ENCODE data around the gene PRSS8.
A peak's percentile ranks its signal among the peaks of the same experiment; 100 is the strongest.
"Not testable (repeated sequence)": the region's sequence is repeated elsewhere in the genome, so short reads cannot be mapped to it uniquely, and the experiment has no call there.

PRSS8 gene

DNA sequence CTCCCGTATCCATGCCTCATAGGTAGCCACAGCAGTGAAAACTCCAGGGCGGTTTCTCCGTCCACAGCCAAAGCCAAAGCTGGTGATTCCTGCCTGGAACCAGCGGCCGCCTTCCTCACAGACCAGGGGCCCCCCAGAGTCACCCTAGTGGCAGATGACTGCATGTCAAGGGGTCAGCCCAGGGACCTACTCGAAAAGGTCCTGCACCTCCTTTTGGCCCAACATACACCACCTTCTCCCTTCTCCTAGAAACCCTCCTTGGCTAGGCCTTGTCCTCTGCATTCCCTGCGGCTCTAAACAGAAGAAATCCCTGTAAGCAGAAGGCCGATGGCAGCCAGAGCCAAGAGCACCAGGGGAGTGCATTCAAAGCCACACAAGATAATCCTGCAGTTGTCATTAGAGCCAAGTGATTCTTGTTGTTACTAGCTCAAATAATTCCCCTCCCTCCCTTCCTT, 8.2 kb upstream of the PRSS8 start:
- Histone ChIP-seq H3K4me3 (ENCODE audit: insufficient read length, low read depth) (no peak overlapping the region), H3K4me1 (ENCODE audit: insufficient read depth, insufficient read length) (peaks cover 30% of the 10 kb centered on the region), H3K9ac (ENCODE audit: insufficient read length, low read depth) (no peak overlapping the region), H3K36me3 (ENCODE audit: insufficient read depth, insufficient read length, low read length) (no peaks in the 10 kb centered on the region), H3K27me3 (ENCODE audit: insufficient read depth, insufficient read length) (peaks cover 13% of the 10 kb centered on the region), H3K9me3 (ENCODE audit: insufficient read depth, low read length) (no peaks in the 10 kb centered on the region)
- TF ChIP-seq ZNF274 (IDR thresholded peaks at IDR 0.05; ENCODE audit: low read depth, low read length): no peak
- no peak for DNase-seq (ENCODE audit: low read depth, low spot score)

DNA sequence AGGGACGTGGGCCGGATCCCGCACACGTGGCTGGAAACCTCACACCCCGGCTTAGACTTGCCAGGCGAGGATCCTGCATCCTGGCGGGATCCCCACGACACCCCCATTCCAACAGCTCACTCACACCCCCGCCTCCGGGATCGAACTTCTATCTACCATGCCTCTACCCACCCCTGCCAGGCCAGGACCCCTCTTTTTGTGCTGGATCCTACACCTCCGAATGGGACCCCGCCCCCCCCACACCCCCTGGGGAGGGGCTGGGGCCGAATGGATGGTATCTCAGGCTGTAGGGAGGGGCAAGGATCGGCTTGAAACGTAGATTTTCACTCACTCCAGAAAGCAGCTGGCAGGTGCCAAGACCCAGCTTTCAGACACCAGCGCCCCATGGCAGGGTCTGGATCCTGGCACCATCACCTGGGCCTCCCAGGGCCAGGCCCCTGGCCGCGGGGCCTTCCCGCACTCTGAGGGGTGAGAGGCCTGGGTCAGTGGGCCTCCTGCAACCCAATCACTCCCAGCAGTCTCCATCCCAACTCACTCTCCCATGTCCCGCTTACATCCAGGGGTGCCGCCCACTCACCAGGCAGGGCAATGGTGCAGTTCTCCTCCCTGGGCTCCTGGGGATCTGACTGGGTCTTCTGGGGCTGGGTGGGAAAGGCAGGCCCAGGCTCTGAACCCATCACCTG, 7.6 kb upstream of the PRSS8 start:
- H3K4me1 ChIP-seq (ENCODE audit: insufficient read depth, insufficient read length): peaks cover 31% of the 10 kb centered on the region
- H3K9ac ChIP-seq (ENCODE audit: insufficient read length, low read depth): peak overlapping the region; percentile 94
- peaks cover 13% of the 10 kb centered on the region for H3K27me3 ChIP-seq (ENCODE audit: insufficient read depth, insufficient read length)
- no peak for DNase-seq (ENCODE audit: low read depth, low spot score)
- H3K36me3 ChIP-seq (ENCODE audit: insufficient read depth, insufficient read length, low read length): no peaks in the 10 kb centered on the region
- TF ChIP-seq YY1 (IDR thresholded peaks at IDR 0.05; ENCODE audit: insufficient read depth, insufficient read length): no peak
- no peak for TF ChIP-seq ZNF274 (IDR thresholded peaks at IDR 0.05; ENCODE audit: low read depth, low read length)
- TF ChIP-seq SUZ12 (IDR thresholded peaks at IDR 0.05; ENCODE audit: extremely low read depth, insufficient read depth, insufficient read length): no peak
- H3K9me3 ChIP-seq (ENCODE audit: insufficient read depth, low read length): no peaks in the 10 kb centered on the region
- H3K4me3 ChIP-seq (ENCODE audit: insufficient read length, low read depth): peak overlapping the region; percentile 49

DNA sequence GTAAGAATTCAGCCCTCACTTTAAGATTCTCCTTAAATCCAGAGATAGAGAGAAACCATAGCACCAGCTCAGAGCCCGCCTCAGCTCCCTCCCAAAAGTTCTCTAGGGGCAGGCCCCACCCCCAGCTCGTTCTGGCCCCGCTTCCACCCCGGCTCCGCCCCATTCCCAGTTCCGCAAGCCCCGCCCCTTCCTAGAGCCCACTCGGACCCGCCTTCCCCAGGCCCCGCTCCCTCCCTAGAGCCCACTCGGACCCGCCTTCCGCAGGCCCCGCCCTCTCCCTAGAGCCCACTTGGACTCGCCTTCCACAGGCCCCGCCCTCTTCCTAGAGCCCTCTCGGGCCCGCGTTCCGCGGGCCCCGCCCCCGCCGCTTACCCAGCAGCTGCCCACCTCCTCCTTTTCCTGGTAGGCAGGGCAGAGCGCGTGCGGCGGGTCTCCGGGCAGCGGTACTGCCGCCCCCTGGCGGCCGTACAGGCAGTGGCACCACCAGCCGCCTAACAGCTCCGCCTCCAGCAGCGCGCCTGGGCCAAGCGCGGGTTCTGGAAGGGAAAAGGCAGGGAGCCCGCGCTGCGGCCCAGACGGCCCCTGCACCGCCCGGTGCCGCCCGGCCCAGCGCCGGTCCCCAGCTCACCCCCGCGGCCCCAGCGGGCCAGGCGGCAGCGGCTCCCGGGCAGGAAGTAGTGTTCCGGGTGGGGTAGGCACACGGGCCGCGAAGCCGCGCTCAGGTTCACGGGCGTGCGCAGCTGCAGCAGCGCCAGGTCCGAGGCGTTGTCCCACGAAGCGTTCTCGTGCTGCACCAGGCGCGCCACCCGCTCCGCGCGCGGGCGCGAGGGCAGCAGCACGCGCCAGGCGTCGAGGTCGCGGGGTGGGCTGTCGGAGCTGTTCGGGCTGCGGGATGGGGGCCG, 6.8 kb upstream of the PRSS8 start:
- Histone ChIP-seq H3K27me3 (ENCODE audit: insufficient read depth, insufficient read length) (peaks cover 13% of the 10 kb centered on the region), H3K4me3 (ENCODE audit: insufficient read length, low read depth) (peak overlapping the region; percentile 49), H3K9me3 (ENCODE audit: insufficient read depth, low read length) (no peaks in the 10 kb centered on the region), H3K4me1 (ENCODE audit: insufficient read depth, insufficient read length) (peaks cover 29% of the 10 kb centered on the region), H3K36me3 (ENCODE audit: insufficient read depth, insufficient read length, low read length) (no peaks in the 10 kb centered on the region), H3K9ac (ENCODE audit: insufficient read length, low read depth) (peak overlapping the region; percentile 94)
- DNase-seq (ENCODE audit: low read depth, low spot score): peak; percentile 99
- no peak for TF ChIP-seq YY1 (IDR thresholded peaks at IDR 0.05; ENCODE audit: insufficient read depth, insufficient read length)
- TF ChIP-seq SUZ12 (IDR thresholded peaks at IDR 0.05; ENCODE audit: extremely low read depth, insufficient read depth, insufficient read length): no peak
- no peak for TF ChIP-seq ZNF274 (IDR thresholded peaks at IDR 0.05; ENCODE audit: low read depth, low read length)

DNA sequence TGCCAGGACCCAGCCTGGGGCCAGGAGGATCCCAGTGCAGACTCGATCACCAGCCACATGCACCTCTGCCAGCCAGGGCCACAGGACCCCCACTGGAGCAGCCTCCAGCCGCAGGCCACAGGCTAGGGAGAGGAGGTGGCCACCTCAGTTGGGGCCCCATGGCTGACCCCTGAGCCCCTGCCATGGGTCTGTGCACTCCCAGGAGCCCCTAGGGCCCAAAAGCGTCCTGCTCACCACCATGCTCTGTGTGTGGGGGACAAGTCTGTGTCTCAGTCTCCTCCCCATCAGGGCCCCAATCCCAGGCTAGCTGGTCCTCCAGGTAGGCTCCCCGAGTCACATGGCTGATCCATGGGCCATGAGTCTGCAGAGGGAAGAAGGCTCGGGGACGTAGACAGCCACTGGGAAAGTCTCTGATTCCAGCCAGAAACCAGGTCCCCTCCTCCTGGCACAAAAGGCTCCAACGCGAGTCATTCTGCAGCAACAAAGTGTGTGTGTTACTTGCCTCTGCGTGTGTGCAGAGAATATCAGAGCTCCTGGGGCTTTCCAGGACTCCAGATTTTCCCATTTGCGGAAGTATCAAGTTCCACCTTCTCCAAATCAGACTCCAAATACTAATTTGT, 6.1 kb upstream of the PRSS8 start:
- H3K27me3 ChIP-seq (ENCODE audit: insufficient read depth, insufficient read length): peaks cover 8% of the 10 kb centered on the region
- TF ChIP-seq SUZ12 (IDR thresholded peaks at IDR 0.05; ENCODE audit: extremely low read depth, insufficient read depth, insufficient read length): no peak
- TF ChIP-seq YY1 (IDR thresholded peaks at IDR 0.05; ENCODE audit: insufficient read depth, insufficient read length): no peak
- TF ChIP-seq ZNF274 (IDR thresholded peaks at IDR 0.05; ENCODE audit: low read depth, low read length): no peak
- no peaks in the 10 kb centered on the region for H3K9me3 ChIP-seq (ENCODE audit: insufficient read depth, low read length)
- H3K9ac ChIP-seq (ENCODE audit: insufficient read length, low read depth): peak overlapping the region; percentile 83
- H3K4me1 ChIP-seq (ENCODE audit: insufficient read depth, insufficient read length): peaks cover 29% of the 10 kb centered on the region
- H3K36me3 ChIP-seq (ENCODE audit: insufficient read depth, insufficient read length, low read length): no peaks in the 10 kb centered on the region
- peak overlapping the region; percentile 26 for H3K4me3 ChIP-seq (ENCODE audit: insufficient read length, low read depth)
- no peak for DNase-seq (ENCODE audit: low read depth, low spot score)

DNA sequence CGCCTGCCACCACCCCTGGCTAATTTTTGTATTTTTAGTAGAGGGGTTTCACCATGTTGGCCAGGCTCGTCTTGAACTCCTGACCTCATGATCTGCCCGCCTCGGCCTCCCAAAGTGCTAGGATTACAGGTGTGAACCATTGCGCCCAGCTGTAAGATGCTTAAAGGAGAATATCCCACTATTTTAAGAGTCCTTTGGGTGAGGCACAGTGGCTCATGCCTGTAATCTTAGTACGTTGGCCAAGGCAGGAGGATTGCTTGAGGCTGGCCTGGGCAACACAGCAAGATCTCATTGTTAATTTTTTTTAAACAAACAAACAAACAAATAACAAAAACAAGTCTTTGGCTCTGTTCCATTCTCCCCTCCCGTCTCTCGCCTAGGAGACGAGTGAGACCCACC, 5.5 kb upstream of the PRSS8 start:
- H3K9ac ChIP-seq (ENCODE audit: insufficient read length, low read depth): peak overlapping the region; percentile 83

DNA sequence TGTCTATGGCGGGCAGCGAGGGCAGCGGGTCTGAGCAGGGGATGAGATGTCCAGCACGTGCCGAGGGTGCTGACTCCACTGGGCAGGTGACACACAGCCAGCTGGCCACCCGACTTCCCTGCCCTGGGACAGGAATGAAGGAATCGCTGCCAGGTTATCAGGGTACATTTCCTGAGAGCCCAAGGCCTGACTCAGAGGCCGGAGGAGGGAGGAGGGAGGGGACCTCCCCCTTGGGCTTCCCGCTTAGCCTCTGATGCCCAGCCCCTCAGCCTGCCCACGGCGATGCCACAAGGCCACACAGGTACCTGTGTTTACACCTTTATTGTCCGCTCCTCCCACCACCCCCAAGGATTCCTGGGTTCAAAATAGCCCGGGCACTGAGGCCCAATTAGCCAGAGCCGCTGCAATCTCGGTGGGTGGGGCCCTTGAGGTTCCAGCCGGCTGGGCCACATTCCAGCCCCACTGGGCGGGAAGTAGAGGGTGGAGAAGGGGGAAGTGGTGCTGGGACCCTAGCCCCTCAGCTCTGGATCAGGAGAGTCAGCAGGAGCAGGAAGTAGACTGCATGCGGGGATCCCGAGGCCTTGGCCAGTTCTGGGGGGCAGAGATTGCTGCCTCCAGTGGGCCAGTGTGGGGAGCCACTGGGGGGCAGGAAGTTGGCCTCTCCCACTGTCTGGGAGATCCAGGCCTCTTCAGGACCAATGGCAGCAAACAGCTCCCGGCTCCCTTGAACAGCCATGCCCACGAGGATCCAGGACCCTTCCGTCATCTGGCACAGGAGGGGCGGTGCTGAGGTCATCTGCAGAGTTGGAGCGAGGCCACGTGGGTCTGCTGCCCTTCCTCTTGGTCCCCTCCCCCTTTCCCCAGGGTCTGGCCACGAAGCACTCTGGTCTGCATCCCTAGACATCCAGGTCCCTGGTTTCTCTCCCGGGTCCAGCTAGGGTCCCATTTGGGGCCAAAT, 3.4 kb upstream of the PRSS8 start:
- H3K9ac ChIP-seq (ENCODE audit: insufficient read length, low read depth): peak overlapping the region; percentile 57
- no peak for DNase-seq (ENCODE audit: low read depth, low spot score)
- H3K36me3 ChIP-seq (ENCODE audit: insufficient read depth, insufficient read length, low read length): no peaks in the 10 kb centered on the region
- H3K4me1 ChIP-seq (ENCODE audit: insufficient read depth, insufficient read length): peaks cover 38% of the 10 kb centered on the region
- H3K4me3 ChIP-seq (ENCODE audit: insufficient read length, low read depth): no peak overlapping the region
- H3K9me3 ChIP-seq (ENCODE audit: insufficient read depth, low read length): no peaks in the 10 kb centered on the region
- H3K27me3 ChIP-seq (ENCODE audit: insufficient read depth, insufficient read length): peaks cover 5% of the 10 kb centered on the region
- TF ChIP-seq ZNF274 (IDR thresholded peaks at IDR 0.05; ENCODE audit: low read depth, low read length) (no peak), SUZ12 (IDR thresholded peaks at IDR 0.05; ENCODE audit: extremely low read depth, insufficient read depth, insufficient read length) (no peak), YY1 (IDR thresholded peaks at IDR 0.05; ENCODE audit: insufficient read depth, insufficient read length) (no peak)

More for the DNA sequence above, 5.5 kb upstream of the PRSS8 start:
- not testable (repeated sequence) for H3K27me3 ChIP-seq (ENCODE audit: insufficient read depth, insufficient read length); H3K9me3 ChIP-seq (ENCODE audit: insufficient read depth, low read length); H3K36me3 ChIP-seq (ENCODE audit: insufficient read depth, insufficient read length, low read length); DNase-seq (ENCODE audit: low read depth, low spot score)
- Histone ChIP-seq H3K4me3 (ENCODE audit: insufficient read length, low read depth) (peak overlapping the region; percentile 26), H3K4me1 (ENCODE audit: insufficient read depth, insufficient read length) (peaks cover 33% of the 10 kb centered on the region)

DNA sequence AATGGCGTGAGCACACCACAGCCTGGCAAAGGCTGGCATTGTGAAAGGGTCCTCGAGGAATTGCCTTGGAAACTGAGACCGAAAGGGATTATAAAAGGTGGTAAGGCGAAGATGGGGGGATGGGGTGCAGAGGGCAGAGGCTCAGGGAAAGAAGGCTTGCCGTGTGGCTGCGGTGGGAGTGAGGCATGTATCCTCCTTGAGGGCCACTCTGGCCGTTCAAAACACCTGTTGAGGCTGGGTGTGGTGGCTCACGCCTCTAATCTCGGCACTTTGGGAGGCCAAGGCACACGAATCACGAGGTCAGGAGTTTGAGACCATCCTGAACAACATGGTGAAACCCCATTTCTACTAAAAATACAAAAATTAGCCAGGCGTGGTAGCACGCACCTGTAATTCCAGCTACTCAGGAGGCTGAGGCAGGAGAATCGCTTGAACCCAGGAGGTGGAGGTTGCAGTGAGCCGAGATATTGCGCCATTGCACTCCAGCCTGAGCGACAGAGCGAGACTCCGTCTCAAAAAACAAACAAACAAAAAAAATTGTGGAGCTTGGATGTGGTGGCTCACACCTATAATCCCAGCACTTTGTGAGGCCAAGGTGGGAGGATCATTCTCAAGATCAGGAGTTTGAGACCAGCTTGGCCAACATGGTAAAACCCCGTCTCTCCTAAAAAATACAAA, 1.4 kb upstream of the PRSS8 start:
- H3K9me3 ChIP-seq (ENCODE audit: insufficient read depth, low read length); DNase-seq (ENCODE audit: low read depth, low spot score); H3K9ac ChIP-seq (ENCODE audit: insufficient read length, low read depth); H3K27me3 ChIP-seq (ENCODE audit: insufficient read depth, insufficient read length); H3K4me3 ChIP-seq (ENCODE audit: insufficient read length, low read depth): not testable (repeated sequence)
- Histone ChIP-seq H3K36me3 (ENCODE audit: insufficient read depth, insufficient read length, low read length) (peaks cover 17% of the 10 kb centered on the region), H3K4me1 (ENCODE audit: insufficient read depth, insufficient read length) (peaks cover 44% of the 10 kb centered on the region)
